HG03280 (cell line): Measurements from ENCODE around the gene CCDC191.

Experiments used
- ATAC-seq: cut with Tn5 transposase; IDR thresholded peaks from one replicate; pipeline ENCODE4 v1.9.1; 2021; ENCODE audit warnings: mild to moderate bottlenecking, moderate library complexity; ENCODE audit not compliant: unreplicated experiment

CCDC191 gene

GRCh38 chr3:113966172-113966571, 90.2 kb downstream of the CCDC191 start:
- no peak for ATAC-seq

- ATAC-seq, result no peak
Observed at GRCh38 chr3:113963879-113964278, 92.4 kb downstream of the CCDC191 start.

GRCh38 chr3:113954091-113954685, 102.1 kb downstream of the CCDC191 start:
- ATAC-seq, result no peak

- ATAC-seq, result no peak
Observed at GRCh38 chr3:113953677-113954076, 102.6 kb downstream of the CCDC191 start.

- ATAC-seq, result no peak
Observed at GRCh38 chr3:113952921-113953320, 103.4 kb downstream of the CCDC191 start.

- ATAC-seq, result peak; percentile 41
Observed at GRCh38 chr3:113948015-113948917, 108.1 kb downstream of the CCDC191 start.

- peak; percentile 79 for ATAC-seq
Observed at GRCh38 chr3:113947372-113948014, 108.8 kb downstream of the CCDC191 start, which contains the start of gene ZDHHC23. Gene ZDHHC23, plus strand, starts transcription at chr3:113948013. Its CDS starts 790 bp downstream, at chr3:113948803.

- ATAC-seq, result no peak
Observed at GRCh38 chr3:113946831-113947230, 109.5 kb downstream of the CCDC191 start.

GRCh38 chr3:113927556-113927955, 128.8 kb downstream of the CCDC191 start:
- no peak for ATAC-seq

- ATAC-seq, result no peak
Observed at GRCh38 chr3:113914646-113915045, 141.7 kb downstream of the CCDC191 start.
